Hepatocyte (in vitro differentiated cells): ENCODE data around the gene CRTAP.
"Not testable (repeated sequence)": the region's sequence is repeated elsewhere in the genome, so short reads cannot be mapped to it uniquely, and the experiment has no call there.

ENCODE experiments used
- EZH2 ChIP-seq: fragments of 200-600 bp; sonication (generic); IDR thresholded peaks from 2 replicates; pipeline ENCODE4 v1.6.1; 2016; ENCODE audit warnings: antibody characterized with exemption, mild to moderate bottlenecking, borderline replicate concordance
- TF ChIP-seq, protein P1 (sequence below): fragments of 200-600 bp; sonication (generic); IDR thresholded peaks from 2 replicates; pipeline ENCODE4 v1.5.1; 2016; ENCODE audit warnings: antibody characterized with exemption, mild to moderate bottlenecking; ENCODE audit not compliant: poor library complexity

DNA sequence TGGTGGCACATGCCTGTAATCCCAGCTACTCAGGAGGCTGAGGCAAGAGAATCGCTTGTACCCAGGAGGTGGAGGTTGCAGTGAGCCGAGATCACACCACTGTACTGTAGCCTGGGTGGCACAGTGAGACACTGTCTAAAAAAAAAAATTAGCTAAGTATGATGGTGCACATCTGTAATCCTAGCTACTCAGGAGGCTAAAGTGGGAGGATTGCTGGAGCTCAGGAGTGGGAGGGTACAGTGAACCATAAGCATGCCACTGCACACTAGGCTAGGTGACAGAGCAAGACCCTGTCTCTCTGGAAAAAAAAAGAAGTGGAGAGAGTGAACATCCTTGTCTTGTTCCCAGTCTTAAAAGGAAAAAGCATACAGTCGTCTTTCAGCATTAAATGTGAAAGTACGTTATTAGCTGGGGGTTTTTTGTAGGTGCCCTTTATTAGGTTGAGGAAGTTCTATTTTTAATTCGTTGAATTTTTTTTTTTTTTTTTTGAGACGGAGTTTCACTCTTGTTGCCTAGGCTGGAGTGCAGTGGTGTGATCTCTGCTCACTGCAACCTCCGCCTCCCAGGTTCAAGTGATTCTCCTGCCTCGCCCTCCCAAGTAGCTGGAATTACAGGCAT is 25.3 kb downstream of the CRTAP start:
- TF ChIP-seq, protein P1, sequence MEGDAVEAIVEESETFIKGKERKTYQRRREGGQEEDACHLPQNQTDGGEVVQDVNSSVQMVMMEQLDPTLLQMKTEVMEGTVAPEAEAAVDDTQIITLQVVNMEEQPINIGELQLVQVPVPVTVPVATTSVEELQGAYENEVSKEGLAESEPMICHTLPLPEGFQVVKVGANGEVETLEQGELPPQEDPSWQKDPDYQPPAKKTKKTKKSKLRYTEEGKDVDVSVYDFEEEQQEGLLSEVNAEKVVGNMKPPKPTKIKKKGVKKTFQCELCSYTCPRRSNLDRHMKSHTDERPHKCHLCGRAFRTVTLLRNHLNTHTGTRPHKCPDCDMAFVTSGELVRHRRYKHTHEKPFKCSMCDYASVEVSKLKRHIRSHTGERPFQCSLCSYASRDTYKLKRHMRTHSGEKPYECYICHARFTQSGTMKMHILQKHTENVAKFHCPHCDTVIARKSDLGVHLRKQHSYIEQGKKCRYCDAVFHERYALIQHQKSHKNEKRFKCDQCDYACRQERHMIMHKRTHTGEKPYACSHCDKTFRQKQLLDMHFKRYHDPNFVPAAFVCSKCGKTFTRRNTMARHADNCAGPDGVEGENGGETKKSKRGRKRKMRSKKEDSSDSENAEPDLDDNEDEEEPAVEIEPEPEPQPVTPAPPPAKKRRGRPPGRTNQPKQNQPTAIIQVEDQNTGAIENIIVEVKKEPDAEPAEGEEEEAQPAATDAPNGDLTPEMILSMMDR: not testable (repeated sequence)
- TF ChIP-seq EZH2: not testable (repeated sequence)
